ENCODE data around the gene ARL15.

- no peak for TF ChIP-seq POLR2A (IDR thresholded peaks at IDR 0.05)
- TF ChIP-seq CTCF (IDR thresholded peaks at IDR 0.05), result no peak
- TF ChIP-seq POLR2AphosphoS5 (IDR thresholded peaks at IDR 0.05), result no peak
- no peak for TF ChIP-seq EP300 (IDR thresholded peaks at IDR 0.05)
These were observed 273.2 kb downstream of the ARL15 start for GRCh38 chr5:54037205-54037604.
